HG03342 (cell line): Measurements from ENCODE around the gene ECEL1.
"Not testable (repeated sequence)": the region's sequence is repeated elsewhere in the genome, so short reads cannot be mapped to it uniquely, and the experiment has no call there.

Experiments
- ATAC-seq: cut with Tn5 transposase; IDR thresholded peaks from one replicate; pipeline ENCODE4 v1.9.1; 2021; ENCODE audit warnings: mild to moderate bottlenecking, moderate library complexity; ENCODE audit not compliant: unreplicated experiment

Gene ECEL1

DNA sequence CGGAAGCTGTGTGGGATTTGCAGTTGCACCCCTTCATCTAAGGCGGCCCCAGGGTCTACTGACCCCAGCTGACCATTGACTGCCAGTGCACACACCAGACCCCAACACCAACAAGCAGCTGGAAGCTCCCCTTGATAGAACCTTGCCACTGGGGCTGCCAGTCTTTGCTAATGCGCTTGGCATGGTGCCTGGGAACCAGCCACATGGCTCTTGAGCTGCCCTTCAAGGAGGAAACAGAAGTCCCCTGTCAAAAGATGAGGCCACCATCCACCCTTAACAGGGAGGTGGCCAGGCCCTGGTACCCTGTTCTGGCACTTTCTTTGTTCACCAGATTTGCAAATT, 23.1 kb downstream of the ECEL1 start:
- ATAC-seq, result no peak

DNA sequence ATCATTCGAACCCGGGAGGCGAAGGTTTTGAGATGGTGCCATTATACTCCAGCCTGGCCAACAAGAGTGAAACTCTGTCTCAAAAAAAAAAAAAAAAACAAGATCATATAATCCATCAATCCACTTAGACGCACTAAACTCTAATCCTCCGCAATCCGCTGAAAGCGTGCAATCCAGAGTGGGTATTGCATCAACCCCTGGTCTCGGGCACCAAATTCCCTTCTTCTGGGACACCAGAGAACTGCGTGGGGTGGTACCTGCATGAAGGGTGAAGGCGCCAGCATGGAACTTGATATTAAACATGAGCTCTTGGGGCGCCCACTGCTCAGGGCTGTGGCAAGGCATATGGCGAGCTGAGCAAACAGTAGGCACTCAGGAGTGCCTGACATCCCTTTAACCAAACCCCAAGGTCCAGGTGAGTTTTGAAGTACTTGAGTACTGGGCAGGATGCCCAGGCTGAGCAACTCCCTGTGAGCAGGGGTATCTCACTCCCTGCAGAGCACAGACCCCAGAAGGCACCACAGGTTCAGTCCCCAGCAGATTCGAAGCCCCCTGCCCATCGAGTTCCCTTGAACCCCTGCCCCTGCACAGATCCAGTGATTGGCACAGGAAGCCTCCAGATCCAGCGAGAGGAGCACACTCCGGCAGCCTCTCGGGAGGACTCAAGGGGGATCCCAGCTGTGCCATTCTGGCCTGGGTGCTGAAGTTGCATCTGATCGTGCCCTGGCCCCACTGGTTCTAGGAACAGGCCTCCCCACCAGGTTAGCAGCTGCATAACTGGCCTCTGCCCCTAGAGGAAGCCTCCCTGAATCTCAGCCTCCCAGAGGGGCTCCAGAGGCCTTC, 23.7 kb downstream of the ECEL1 start:
- no peak for ATAC-seq

DNA sequence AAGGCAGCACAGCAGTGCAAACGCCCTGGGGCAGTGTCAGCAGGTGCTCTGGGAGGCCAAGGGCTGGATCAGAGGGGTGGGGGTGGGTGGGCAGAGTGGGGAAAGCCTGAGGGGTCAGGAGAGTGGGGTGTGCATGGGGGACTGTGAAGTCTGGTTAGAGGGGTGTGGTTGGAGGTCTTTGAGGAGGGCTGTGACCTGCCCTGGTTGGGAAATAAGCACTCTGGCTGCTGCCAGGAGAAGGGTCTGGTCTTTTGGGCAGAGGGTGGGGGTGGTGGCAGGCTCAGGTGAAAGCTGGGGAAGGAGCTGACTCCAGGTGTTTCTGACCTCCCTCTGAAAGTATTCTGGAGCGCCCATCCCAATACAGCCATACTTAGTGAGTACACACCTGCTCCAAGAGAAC, 27.5 kb downstream of the ECEL1 start:
- no peak for ATAC-seq

DNA sequence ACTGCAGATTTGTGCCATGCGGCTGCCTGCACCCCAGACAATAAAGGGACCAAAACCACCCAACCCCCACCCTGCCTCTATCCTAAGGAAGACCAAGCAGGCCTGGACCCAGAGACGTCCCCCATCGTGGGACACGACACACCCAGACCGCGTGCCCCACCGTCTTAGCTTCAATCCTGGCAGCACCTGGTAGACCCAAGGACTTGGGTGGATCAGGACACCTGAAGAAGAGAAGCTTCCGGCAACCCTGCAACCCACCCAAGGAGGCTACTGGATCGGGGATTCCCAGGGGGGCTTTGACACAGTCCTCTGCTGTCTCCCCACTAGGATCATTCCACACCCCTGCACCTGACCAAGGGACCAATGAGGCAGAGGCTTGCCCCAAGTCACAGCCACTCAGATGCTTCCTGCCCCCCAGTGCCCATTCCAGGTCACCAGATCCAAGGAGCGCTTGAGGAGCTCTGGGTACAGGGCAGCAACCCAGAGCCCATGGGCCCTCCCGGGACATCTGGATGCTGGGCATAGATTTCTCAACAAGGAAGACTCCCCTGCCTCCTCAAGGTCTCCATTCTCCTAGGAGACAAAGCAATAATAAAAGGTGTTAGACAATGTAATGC, 28.1 kb downstream of the ECEL1 start:
- no peak for ATAC-seq

DNA sequence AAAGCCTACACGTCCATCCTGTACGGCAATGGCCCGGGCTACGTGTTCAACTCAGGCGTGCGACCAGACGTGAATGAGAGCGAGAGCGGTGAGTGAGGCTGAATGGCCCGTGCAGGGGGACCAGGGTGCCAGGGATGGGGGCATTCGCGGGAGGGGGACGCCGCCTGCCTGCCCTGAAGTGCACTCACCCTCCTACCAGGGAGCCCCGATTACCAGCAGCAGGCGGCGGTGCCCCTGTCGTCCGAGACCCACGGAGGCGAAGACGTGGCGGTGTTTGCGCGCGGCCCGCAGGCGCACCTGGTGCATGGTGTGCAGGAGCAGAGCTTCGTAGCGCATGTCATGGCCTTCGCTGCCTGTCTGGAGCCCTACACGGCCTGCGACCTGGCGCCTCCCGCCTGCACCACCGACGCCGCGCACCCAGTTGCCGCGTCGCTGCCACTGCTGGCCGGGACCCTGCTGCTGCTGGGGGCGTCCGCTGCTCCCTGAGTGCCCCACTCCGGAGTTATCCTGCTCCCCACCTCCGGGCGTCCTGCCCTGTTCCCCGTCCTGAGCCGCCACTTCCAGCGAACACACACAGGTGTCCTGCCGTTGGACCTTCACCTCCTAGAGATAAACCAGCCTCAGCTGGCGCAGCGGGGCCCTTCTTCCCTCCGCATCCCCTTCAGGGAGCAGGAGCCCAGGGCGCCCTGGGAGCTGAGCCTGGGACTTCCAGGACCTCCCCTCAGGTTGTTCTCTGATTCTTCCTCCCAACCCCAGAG, 28.8 kb downstream of the ECEL1 start:
- ATAC-seq, result no peak

DNA sequence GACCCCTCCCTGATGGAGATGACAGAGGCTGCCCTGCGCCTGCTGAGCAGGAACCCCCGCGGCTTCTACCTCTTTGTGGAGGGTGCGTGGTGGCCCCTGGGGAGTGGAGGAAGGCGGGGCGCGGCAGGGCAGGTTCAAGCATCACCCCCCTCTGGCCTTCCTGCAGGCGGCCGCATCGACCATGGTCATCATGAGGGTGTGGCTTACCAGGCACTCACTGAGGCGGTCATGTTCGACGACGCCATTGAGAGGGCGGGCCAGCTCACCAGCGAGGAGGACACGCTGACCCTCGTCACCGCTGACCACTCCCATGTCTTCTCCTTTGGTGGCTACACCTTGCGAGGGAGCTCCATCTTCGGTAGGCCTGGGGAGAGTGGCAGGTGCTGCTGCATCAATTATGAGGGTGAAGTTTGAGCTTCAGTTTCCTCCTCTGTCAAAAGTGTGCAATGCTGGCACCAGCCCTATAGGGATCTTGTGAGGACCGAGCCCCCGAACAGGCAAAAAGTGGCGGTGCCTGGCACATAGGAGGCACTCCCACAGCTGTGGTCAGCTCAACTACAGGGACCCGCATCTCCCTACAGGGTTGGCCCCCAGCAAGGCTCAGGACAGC, 29.5 kb downstream of the ECEL1 start:
- ATAC-seq, result no peak

DNA sequence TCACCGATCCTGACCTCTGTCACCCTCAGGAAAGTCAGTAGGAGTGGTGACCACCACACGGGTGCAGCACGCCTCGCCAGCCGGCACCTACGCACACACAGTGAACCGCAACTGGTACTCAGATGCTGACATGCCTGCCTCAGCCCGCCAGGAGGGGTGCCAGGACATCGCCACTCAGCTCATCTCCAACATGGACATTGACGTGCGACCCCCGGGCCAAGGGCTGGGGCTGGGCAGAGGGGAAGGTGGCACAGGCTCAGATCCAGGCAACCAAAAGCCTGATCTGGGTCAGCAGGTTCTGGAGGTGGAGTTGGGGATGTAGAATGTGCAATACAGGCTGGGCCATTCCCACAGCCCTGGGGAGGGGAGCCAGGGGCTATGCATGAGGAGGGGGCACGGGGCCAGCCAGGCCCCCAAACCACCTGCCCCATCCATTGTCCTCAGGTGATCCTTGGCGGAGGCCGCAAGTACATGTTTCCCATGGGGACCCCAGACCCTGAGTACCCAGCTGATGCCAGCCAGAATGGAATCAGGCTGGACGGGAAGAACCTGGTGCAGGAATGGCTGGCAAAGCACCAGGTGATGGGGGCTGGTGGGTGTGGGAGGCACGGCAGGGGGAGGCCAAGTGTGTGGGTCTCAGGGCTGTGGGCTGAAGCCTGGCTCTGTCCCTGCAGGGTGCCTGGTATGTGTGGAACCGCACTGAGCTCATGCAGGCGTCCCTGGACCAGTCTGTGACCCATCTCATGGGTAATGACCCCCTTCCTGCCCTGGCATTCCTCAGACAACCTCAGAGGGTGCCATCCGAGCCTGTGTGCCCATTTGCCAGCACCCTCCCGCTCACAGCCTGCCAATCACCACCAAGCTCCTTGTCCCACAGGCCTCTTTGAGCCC, 30.3 kb downstream of the ECEL1 start:
- ATAC-seq, result no peak

DNA sequence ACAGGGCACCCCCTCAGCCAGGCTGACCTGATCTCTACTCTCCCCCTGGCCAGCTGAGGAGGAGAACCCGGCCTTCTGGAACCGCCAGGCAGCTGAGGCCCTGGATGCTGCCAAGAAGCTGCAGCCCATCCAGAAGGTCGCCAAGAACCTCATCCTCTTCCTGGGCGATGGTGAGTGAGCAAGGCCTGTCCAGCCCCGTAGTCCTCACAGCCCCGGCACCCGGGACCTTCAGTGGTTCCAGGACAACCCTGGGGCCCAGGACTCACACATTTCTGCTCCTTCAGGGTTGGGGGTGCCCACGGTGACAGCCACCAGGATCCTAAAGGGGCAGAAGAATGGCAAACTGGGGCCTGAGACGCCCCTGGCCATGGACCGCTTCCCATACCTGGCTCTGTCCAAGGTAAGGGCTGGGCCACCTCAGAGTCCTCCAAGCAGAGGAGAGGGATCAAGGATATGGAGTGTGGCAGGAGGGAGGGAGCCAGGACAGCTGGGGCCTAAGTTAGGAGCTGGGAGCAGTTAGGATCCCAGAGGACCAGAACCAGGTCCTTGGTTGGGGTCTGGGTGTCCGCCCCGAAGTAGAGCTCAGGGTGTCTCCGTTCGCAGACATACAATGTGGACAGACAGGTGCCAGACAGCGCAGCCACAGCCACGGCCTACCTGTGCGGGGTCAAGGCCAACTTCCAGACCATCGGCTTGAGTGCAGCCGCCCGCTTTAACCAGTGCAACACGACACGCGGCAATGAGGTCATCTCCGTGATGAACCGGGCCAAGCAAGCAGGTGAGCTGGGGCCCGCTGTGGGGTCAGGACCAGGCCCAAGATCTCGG, 31.1 kb downstream of the ECEL1 start:
- no peak for ATAC-seq

DNA sequence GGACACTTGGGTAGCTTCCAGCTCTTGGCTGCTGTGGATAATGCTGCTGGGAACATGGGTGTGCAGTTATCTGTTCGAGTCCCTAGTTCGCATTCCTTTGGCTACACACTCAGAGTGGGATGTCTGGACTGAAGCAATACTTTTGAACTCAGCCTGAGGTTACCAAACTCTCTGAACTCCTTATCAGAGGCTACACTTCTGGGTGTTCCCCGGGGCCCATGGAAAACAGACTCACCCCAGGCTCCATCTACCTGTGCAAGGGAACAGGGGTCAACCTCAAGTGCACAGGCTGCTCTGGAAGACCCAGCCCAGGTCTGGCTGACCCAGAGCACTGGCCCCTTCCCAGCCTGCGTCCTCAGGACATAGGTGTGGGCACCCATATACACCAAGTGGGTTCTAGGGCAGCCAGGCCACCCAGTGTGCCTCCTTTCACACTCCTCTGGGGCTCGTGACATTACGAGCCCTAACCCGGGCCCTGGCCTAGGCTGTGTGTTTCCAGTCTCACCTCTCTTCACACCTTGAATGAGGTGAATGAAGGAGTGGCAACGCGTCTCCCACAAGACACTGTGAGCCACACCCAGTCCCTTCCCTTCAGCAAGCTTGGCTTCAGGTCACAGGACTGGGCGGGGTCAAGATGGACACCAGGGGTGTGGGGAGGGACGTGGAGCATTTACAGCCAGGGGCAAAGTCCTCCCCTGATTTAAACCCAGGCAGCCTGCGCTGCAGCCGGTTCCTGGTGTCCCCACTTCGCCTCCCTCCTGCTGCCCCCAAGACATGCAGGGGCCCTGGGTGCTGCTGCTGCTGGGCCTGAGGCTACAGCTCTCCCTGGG, 32.0 kb downstream of the ECEL1 start, which contains the start of gene ALPI:
Gene ALPI (plus strand): TSS at position 728 of the 830 bp plus-strand sequence. CDS start 47 bp downstream, at position 775.
- no peak for ATAC-seq

DNA sequence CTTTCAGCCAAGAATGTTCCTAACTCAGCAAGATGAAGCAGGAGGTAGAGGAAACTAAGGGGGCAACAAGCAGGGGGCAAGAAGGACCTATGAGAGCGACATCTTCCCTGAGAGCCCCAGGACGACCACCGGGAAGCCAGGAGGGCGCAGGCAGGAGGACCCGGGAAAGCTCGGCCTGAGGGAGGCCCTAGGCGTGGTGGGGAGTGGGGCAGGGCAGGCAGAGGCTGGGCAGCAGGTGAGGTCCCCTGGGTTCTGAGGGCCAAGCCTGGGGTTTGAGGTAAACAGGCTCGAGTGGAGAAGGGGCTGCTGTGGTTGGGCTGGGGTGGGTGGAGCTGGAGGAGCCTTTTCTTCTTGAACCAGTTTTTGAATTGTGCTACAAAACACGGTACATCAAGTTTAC, 33.0 kb downstream of the ECEL1 start:
- no peak for ATAC-seq

DNA sequence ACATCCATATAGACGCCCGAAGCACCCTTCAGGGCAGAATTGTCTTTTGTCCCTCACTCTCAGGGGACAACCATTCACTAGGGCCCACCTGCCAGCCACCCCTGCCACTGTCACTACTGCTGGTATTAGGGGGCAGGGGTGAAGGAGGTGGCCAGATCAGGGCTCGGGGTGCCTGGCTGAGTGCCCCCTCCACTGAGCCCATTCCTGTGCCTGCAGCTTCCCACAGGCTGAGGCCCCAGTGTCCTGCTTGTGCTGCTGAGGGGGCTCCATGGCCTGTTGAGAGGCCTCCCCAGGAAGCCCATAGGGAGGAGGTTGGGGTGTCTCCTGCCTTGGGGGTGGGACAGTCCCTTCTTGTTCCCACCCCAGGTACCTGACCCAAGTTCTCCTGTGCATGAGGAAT, 36.0 kb downstream of the ECEL1 start:
- not testable (repeated sequence) for ATAC-seq

DNA sequence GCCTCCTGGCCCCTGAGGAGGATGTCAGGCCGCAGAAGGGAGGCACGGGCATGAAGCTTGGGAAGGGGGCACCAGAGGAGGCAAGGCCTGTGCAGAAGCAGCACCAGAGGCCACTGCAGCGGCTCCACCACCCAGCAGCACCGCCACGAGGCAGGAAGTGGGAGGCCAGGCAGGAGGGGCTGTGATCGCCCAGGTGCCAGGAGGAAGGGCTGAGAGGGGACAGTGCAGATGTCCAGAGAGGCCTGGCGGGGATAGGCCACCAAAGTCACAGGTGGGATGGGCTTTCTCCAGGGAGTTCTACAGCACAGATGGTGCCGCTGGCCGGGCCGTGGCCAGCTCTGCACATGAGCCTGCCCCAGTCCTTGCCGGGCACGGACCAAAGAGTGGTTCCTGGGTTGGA, 37.7 kb downstream of the ECEL1 start:
- ATAC-seq, result no peak

DNA sequence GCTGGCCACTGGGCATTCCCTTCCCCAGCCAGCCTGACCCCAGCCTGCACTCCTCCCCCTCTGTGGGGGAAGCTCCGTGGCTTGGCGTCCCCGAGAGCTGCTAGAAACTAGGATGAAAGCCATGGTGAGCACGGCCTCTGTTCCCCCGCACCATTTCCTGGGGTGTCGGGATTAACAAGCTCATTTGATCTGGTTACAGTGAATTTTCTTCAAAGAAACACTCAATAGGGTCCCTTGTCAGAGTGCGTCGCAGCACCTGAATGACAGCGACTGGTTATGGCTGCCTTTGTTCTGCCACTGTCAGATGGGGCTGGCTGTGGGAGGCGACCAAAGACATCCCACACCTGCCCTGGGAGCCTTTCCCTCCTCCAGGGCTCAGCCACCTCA, 39.3 kb downstream of the ECEL1 start:
- ATAC-seq, result no peak

DNA sequence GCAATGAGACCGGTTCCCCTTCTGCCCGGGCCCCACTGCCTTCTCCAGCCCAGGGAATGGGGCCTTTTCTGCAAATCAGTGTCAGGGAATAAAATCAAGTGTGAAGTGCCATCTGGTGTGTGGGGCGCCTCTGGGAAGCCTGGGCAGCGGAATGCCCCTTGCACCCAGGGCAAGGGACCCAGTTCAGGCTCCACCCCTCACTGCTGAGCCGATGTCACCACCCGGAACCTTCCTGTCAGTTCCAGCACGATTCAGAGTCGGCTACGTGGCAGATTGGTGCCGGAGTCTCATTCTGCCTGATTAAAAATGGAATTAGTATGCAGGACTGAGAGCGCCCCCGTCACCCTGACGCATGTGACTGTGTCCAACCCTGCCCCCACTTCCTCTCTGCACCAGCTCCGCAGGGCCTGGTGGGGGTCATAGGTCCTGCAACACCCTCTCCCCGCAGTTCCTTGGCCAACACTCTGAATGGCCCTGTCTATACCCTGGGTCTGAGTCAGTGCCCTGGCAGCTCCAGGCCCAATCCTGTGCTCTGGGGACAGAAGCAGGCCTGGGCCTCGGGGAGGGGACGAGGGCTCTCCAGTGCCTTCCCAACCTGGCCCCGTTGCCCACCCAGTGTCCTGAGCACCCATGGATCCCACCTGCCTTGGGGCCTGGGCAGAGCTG, 39.9 kb downstream of the ECEL1 start:
- no peak for ATAC-seq

DNA sequence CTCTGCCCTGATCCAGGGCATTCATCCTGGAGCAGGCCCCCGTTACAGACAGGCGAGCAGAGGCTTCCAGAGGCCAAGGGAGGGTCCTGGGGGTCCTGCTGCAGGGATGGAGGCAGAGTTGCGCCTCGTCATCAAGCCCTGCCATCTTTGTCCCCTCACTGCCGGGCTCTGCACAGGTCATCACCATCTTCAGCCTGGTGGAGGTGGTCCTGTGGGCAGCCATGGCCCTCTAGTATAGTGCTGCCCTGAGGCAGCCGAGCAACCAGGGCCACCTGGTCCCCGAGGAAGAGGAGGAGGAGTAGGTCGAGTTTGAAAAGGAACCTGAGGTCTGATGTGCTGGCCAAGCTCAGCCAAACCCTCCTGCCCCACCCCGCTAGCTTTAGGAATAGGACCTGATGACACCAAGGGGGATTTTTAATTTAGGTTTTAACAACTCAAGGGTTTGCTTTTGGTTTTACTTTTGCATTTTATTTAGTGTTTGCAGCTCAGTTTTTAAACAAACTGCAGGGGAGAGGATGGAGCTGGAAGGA, 40.5 kb downstream of the ECEL1 start:
- ATAC-seq, result no peak

DNA sequence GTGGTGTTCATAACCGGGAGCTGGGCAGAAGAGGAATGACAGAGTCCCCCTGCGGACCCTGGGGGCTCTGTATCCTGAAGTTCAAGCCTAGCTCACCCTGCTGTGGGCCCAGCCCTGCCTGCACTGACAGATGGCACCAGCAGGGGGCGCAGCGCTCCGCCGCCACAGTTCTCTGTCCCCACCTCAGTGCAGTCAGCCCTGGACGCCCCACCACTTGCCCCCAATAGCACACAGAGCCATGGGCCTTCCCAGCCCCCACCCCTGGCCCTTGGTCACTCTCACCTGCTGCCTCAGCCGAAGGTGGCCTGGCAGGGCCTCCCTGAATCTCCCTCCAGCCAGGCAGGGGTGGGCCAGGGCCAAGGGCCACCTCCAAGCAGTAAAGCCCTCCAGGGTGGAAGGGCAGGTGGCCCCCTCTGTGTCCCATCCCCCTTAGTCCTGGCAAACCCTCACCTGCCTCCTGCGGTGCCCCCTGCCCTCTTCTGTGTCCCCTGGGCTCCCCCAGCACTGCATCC, 41.3 kb downstream of the ECEL1 start:
- not testable (repeated sequence) for ATAC-seq

DNA sequence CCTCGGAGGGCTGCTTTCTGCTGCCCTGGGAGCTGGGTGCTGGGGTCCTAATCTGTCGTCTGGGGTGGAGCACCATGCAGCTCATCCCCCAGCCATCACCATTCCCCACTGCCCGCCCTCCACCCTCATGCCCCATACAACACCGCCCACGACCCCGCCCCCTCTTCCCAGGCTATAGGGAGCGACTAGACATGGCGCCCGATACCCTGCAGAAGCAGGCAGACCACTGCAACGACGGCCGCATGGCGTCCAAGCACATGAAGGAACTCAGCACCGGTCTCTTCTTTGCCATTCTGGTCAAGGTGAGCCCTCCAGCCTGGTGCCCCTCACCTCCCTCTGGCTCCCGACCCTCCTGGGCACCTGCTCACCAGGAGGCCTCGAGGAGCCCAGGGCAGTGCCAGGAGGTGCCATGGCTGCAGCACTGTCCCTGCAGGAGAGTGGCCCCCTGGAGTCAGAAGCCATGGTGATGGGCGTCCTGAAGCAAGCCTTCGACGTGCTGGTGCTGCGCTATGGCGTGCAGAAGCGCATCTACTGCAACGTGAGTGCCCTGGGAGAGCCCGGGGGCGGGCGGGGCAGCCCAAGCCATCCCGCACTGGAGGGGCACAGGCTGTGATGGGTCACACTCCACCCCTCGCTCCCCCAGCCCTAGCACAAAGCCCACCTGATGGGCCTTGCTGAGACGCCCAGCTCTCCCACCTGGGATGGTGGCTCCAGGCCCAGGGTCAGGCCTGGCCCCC, 42.3 kb downstream of the ECEL1 start:
- not testable (repeated sequence) for ATAC-seq
